ENCODE data around the gene PAK2. TPM values are rescaled to one million over a fixed set of nuclear protein-coding genes. Genes with fewer than 3 reads are reported as not detected.

The PAK2 gene
- total and polyA plus RNA-seq, 2 donors: 29.1 to 47.4 TPM

GRCh38 chr3:196790636-196791035 lies 51.0 kb downstream of the PAK2 start:
- Histone ChIP-seq H3K9me3 (ENCODE audit: control insufficient read depth in 2 of 2, insufficient read depth in 1 of 2, low read length in 1 of 2) (peaks cover 3 to 21% of the 10 kb centered on the region in 2 donors), H3K4me3 (ENCODE audit: low read length in 2 of 2) (no peak overlapping the region), H3K27me3 (ENCODE audit: control insufficient read depth in 2 of 2, insufficient read depth in 1 of 2, low read length in 1 of 2) (no peaks in the 10 kb centered on the region), H3K27ac (ENCODE audit: low read depth in 1 of 2, low read length in 1 of 2) (no peak overlapping the region), H3K36me3 (ENCODE audit: control insufficient read depth in 2 of 2, insufficient read depth in 2 of 2, low read length in 1 of 2) (peaks cover 23 to 50% of the 10 kb centered on the region in 2 donors), H3K4me1 (ENCODE audit: control insufficient read depth in 2 of 2, insufficient read depth in 2 of 2, low read length in 2 of 2) (no peaks in the 10 kb centered on the region)
- 88% methylated on average over 6 of the region's 6 CpGs for WGBS
- DNase-seq (ENCODE audit: low read depth in 6 of 9, low spot score in 9 of 9): no peak

GRCh38 chr3:196792771-196793170 lies 53.1 kb downstream of the PAK2 start:
- no peak for DNase-seq (ENCODE audit: low read depth in 6 of 9, low spot score in 9 of 9)
- Histone ChIP-seq H3K9me3 (ENCODE audit: control insufficient read depth in 2 of 2, insufficient read depth in 1 of 2, low read length in 1 of 2) (peaks cover 3 to 21% of the 10 kb centered on the region in 2 donors), H3K4me3 (ENCODE audit: low read length in 2 of 2) (no peak overlapping the region), H3K27me3 (ENCODE audit: control insufficient read depth in 2 of 2, insufficient read depth in 1 of 2, low read length in 1 of 2) (no peaks in the 10 kb centered on the region), H3K27ac (ENCODE audit: low read depth in 1 of 2, low read length in 1 of 2) (peak overlapping the region; percentile 32 to 60), H3K4me1 (ENCODE audit: control insufficient read depth in 2 of 2, insufficient read depth in 2 of 2, low read length in 2 of 2) (no peaks in the 10 kb centered on the region), H3K36me3 (ENCODE audit: control insufficient read depth in 2 of 2, insufficient read depth in 2 of 2, low read length in 1 of 2) (peaks cover 23 to 39% of the 10 kb centered on the region in 2 donors)
- WGBS: 87% methylated on average over 5 of the region's 5 CpGs

DNA sequence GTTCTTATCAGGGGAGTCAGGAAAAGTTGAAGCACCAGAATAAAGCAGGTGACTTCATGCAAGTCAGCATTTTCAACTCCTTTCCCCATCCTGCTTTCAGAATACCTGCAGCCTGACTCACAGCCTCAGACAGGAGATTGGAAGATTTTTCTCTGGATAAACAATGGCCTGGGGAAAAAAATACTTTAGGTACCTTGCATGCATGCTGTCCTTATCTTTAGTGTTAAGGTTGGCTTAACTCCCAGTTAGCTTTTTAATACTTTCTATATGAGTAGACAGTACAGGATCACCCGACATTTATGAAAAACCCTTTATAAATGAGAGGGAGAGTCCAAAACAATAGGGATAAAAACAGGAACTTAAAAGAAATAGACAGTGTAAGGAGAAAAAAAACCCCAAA lies 53.6 kb downstream of the PAK2 start:
- 94% methylated on average over 1 of the region's 1 CpG for WGBS
- DNase-seq (ENCODE audit: low read depth in 6 of 9, low spot score in 9 of 9): no peak
- peaks cover 3 to 21% of the 10 kb centered on the region in 2 donors for H3K9me3 ChIP-seq (ENCODE audit: control insufficient read depth in 2 of 2, insufficient read depth in 1 of 2, low read length in 1 of 2)
- H3K4me3 ChIP-seq (ENCODE audit: low read length in 2 of 2): no peak overlapping the region
- no peaks in the 10 kb centered on the region for H3K4me1 ChIP-seq (ENCODE audit: control insufficient read depth in 2 of 2, insufficient read depth in 2 of 2, low read length in 2 of 2)
- no peaks in the 10 kb centered on the region for H3K27me3 ChIP-seq (ENCODE audit: control insufficient read depth in 2 of 2, insufficient read depth in 1 of 2, low read length in 1 of 2)
- H3K27ac ChIP-seq (ENCODE audit: low read depth in 1 of 2, low read length in 1 of 2): peak overlapping the region; percentile 32 to 60
- peaks cover 22 to 36% of the 10 kb centered on the region in 2 donors for H3K36me3 ChIP-seq (ENCODE audit: control insufficient read depth in 2 of 2, insufficient read depth in 2 of 2, low read length in 1 of 2)

- Histone ChIP-seq H3K4me1 (ENCODE audit: control insufficient read depth in 2 of 2, insufficient read depth in 2 of 2, low read length in 2 of 2) (no peaks in the 10 kb centered on the region), H3K4me3 (ENCODE audit: low read length in 2 of 2) (no peak overlapping the region), H3K36me3 (ENCODE audit: control insufficient read depth in 2 of 2, insufficient read depth in 2 of 2, low read length in 1 of 2) (peaks cover 24 to 35% of the 10 kb centered on the region in 2 donors), H3K27ac (ENCODE audit: low read depth in 1 of 2, low read length in 1 of 2) (no peak overlapping the region), H3K27me3 (ENCODE audit: control insufficient read depth in 2 of 2, insufficient read depth in 1 of 2, low read length in 1 of 2) (no peaks in the 10 kb centered on the region), H3K9me3 (ENCODE audit: control insufficient read depth in 2 of 2, insufficient read depth in 1 of 2, low read length in 1 of 2) (peaks cover 3 to 20% of the 10 kb centered on the region in 2 donors)
- DNase-seq (ENCODE audit: low read depth in 6 of 9, low spot score in 9 of 9): no peak
- 93% methylated on average over 3 of the region's 3 CpGs for WGBS
Measured at GRCh38 chr3:196794467-196794866, 54.8 kb downstream of the PAK2 start.

GRCh38 chr3:196796317-196796716 lies 56.7 kb downstream of the PAK2 start:
- Histone ChIP-seq H3K27ac (ENCODE audit: low read depth in 1 of 2, low read length in 1 of 2) (no peak overlapping the region), H3K27me3 (ENCODE audit: control insufficient read depth in 2 of 2, insufficient read depth in 1 of 2, low read length in 1 of 2) (no peaks in the 10 kb centered on the region), H3K36me3 (ENCODE audit: control insufficient read depth in 2 of 2, insufficient read depth in 2 of 2, low read length in 1 of 2) (peaks cover 18 to 28% of the 10 kb centered on the region in 2 donors), H3K4me1 (ENCODE audit: control insufficient read depth in 2 of 2, insufficient read depth in 2 of 2, low read length in 2 of 2) (no peaks in the 10 kb centered on the region), H3K4me3 (ENCODE audit: low read length in 2 of 2) (no peak overlapping the region), H3K9me3 (ENCODE audit: control insufficient read depth in 2 of 2, insufficient read depth in 1 of 2, low read length in 1 of 2) (peaks cover 0 to 7% of the 10 kb centered on the region in 2 donors)
- no peak for DNase-seq (ENCODE audit: low read depth in 6 of 9, low spot score in 9 of 9)
- WGBS: 98% methylated on average over 1 of the region's 1 CpG

DNA sequence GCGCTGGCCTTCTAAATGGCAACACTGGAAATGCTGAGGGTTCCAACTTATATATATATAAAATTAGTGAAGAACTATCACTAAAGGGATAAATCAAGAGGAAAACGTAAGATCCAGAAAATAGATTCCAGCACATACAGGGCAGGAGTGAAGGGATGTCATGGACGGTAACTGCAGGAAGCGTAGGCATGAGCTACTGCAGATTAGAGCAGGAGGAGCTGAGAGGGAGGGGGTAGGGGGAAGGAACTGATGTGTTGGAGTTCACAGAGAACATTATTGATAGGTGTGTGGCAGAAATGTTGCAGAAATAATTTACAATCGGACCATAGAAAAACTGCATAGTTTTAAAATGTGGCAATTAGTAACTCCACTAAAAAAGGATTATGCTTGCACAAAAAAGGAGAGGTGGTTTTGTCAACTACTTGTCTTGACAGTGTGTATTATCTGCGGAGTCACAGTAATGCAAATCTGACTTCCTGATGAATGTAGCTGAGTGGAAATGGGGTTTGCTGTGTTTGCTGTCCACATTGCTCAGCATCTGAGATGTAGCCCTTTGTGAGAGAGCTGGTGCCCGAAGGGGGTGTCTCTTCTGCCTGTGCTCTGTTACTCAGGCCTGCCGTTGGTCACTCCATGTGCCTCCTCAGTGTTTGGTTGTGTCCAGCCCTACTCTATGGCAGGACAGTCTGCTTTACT lies 61.2 kb downstream of the PAK2 start:
- 96% methylated on average over 8 of the region's 8 CpGs for WGBS
- H3K4me3 ChIP-seq (ENCODE audit: low read length in 2 of 2): no peak overlapping the region
- H3K4me1 ChIP-seq (ENCODE audit: control insufficient read depth in 2 of 2, insufficient read depth in 2 of 2, low read length in 2 of 2): no peaks in the 10 kb centered on the region
- H3K27ac ChIP-seq (ENCODE audit: low read depth in 1 of 2, low read length in 1 of 2): no peak overlapping the region
- peaks cover 15 to 38% of the 10 kb centered on the region in 2 donors for H3K36me3 ChIP-seq (ENCODE audit: control insufficient read depth in 2 of 2, insufficient read depth in 2 of 2, low read length in 1 of 2)
- no peaks in the 10 kb centered on the region for H3K9me3 ChIP-seq (ENCODE audit: control insufficient read depth in 2 of 2, insufficient read depth in 1 of 2, low read length in 1 of 2)
- no peaks in the 10 kb centered on the region for H3K27me3 ChIP-seq (ENCODE audit: control insufficient read depth in 2 of 2, insufficient read depth in 1 of 2, low read length in 1 of 2)
- no peak for DNase-seq (ENCODE audit: low read depth in 6 of 9, low spot score in 9 of 9)

DNA sequence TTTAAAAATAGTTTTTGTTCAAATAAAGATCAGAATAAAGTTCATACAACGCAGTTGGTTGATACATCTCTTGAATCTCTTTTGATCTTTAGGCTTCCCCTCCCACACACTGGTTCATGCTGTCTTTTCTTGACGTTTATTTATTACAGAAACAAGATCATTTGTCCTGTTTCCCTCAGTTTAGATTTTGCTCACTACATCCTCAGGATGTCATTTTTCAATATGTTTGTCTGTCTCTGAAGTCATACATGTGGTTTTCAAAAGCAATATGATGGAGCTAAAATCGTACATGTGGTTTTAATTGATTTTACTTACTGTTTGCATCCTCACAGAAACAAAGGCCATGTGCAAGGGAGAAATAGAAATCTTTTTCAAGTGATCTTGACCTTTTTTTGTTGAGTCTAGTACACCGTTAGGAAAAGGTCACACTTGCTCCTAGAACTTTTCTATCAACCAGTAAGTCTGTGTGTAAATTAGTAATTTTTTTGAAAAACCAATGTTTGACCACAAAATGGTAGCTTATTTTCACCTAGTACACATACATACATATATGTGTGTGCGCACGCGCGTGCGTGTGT lies 64.3 kb downstream of the PAK2 start:
- H3K4me3 ChIP-seq (ENCODE audit: low read length in 2 of 2): no peak overlapping the region
- no peaks in the 10 kb centered on the region for H3K27me3 ChIP-seq (ENCODE audit: control insufficient read depth in 2 of 2, insufficient read depth in 1 of 2, low read length in 1 of 2)
- 84% methylated on average over 9 of the region's 9 CpGs for WGBS
- H3K4me1 ChIP-seq (ENCODE audit: control insufficient read depth in 2 of 2, insufficient read depth in 2 of 2, low read length in 2 of 2): no peaks in the 10 kb centered on the region
- no peak overlapping the region for H3K27ac ChIP-seq (ENCODE audit: low read depth in 1 of 2, low read length in 1 of 2)
- peaks cover 32 to 62% of the 10 kb centered on the region in 2 donors for H3K36me3 ChIP-seq (ENCODE audit: control insufficient read depth in 2 of 2, insufficient read depth in 2 of 2, low read length in 1 of 2)
- peak in 2 of 9 donors; percentile 19 to 31 for DNase-seq (ENCODE audit: low read depth in 6 of 9, low spot score in 9 of 9)
- H3K9me3 ChIP-seq (ENCODE audit: control insufficient read depth in 2 of 2, insufficient read depth in 1 of 2, low read length in 1 of 2): no peaks in the 10 kb centered on the region

DNA sequence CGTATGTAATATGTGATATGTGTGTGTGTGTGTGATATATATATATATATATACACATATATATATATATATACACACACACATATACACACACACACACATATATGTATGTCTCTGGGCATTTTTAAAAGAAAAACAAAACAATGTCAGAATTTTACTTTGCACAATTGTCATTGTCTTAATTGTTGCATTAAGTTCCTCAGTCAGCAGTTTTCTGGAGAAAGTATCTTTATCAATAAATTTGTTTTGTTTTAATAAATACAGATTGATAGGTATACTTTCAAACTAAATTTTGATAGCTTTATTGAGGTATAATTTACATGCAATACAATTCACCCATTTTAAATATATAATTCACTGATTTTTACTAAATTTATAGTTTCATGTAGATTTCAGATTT lies 65.1 kb downstream of the PAK2 start:
- Histone ChIP-seq H3K27me3 (ENCODE audit: control insufficient read depth in 2 of 2, insufficient read depth in 1 of 2, low read length in 1 of 2) (no peaks in the 10 kb centered on the region), H3K36me3 (ENCODE audit: control insufficient read depth in 2 of 2, insufficient read depth in 2 of 2, low read length in 1 of 2) (peaks cover 32 to 57% of the 10 kb centered on the region in 2 donors), H3K27ac (ENCODE audit: low read depth in 1 of 2, low read length in 1 of 2) (no peak overlapping the region), H3K4me3 (ENCODE audit: low read length in 2 of 2) (no peak overlapping the region), H3K4me1 (ENCODE audit: control insufficient read depth in 2 of 2, insufficient read depth in 2 of 2, low read length in 2 of 2) (no peaks in the 10 kb centered on the region), H3K9me3 (ENCODE audit: control insufficient read depth in 2 of 2, insufficient read depth in 1 of 2, low read length in 1 of 2) (no peaks in the 10 kb centered on the region)
- WGBS: 51% methylated on average over 1 of the region's 1 CpG
- DNase-seq (ENCODE audit: low read depth in 6 of 9, low spot score in 9 of 9): no peak

DNA sequence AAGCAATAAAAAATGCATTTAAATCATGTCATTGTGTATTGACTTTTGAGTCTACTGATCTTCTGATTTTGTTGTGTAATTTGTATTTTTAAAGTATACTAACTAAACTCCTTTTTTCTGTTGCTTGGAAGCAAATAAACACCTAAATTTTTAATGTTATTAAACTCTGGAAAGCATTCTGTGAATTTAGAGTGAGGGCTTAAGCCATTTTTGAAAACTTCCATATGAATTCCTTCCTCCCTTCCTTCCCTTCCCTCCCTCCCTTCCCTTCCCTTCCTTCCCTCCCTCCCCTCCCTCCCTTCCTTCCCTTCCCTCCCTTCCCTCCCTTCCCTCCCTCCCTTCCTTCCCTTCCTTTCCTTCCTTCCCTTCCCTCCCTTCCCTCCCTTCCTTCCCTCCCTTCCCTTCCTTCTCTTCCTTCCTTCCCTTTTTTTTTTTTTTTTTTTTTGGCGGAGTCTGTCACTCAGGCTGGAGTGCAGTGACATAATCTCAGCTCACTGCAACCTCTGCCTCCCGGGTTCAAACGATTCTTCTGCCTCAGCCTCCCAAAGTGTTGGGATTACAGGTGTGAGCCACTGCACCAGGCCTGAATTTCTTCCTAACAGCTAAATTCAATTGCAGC lies 71.4 kb downstream of the PAK2 start:
- Histone ChIP-seq H3K36me3 (ENCODE audit: control insufficient read depth in 2 of 2, insufficient read depth in 2 of 2, low read length in 1 of 2) (peaks cover 42 to 56% of the 10 kb centered on the region in 2 donors), H3K4me3 (ENCODE audit: low read length in 2 of 2) (no peak overlapping the region), H3K27ac (ENCODE audit: low read depth in 1 of 2, low read length in 1 of 2) (no peak overlapping the region), H3K4me1 (ENCODE audit: control insufficient read depth in 2 of 2, insufficient read depth in 2 of 2, low read length in 2 of 2) (no peaks in the 10 kb centered on the region), H3K27me3 (ENCODE audit: control insufficient read depth in 2 of 2, insufficient read depth in 1 of 2, low read length in 1 of 2) (no peaks in the 10 kb centered on the region), H3K9me3 (ENCODE audit: control insufficient read depth in 2 of 2, insufficient read depth in 1 of 2, low read length in 1 of 2) (no peaks in the 10 kb centered on the region)
- no peak for DNase-seq (ENCODE audit: low read depth in 6 of 9, low spot score in 9 of 9)
- WGBS: 96% methylated on average over 3 of the region's 3 CpGs
